ENCODE data around the gene WDPCP. TPM values are rescaled to one million over a fixed set of nuclear protein-coding genes. Genes with fewer than 3 reads are reported as not detected.
"Not testable (repeated sequence)": the region's sequence is repeated elsewhere in the genome, so short reads cannot be mapped to it uniquely, and the experiment has no call there.

The WDPCP gene
- total RNA-seq, 1 donor from 2014 or later, result 3.5 TPM

DNA sequence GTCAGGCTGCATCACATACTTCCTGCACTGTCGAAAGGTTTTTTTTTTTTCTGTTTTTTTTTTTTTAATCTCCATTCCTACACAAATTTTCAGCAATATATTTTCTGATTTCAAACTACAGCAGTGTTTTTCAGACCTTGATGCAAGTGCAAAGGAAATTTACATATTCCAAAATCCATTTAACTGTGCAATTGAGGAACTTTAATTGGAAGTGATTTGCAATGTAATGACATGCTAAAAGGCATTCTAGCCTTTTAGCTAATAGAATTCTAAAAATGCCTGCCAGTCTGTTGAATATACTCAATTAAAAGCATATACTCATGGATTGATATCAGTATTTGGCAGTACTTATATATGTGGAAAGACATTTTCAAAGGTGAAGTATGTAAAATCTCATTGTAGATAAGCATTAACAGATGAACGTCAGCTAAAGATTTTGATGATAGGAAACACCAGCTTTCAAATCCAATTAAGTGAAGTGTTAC is 327.1 kb downstream of the WDPCP start:
- DNase-seq (ENCODE audit: low read depth in 2 of 2), result no peak

DNA sequence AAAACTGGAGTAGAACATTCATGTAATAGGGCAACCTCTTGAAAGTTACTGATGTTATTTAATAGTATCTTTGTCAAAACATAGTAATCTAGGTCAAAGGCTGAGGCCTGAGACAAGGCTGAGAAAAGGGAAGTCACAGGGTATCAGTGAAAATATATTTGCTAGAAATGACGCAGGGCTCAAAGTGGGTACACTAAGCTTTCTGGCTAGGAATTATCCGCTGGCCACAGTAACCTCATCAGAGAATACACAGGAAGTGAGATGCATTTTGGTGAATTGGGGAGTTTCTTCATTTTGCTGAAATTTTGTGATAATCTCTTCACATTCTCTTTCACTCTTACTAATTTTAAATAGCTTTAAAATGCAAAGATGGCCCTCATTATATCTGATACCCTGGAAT is 330.8 kb downstream of the WDPCP start:
- DNase-seq (ENCODE audit: low read depth in 2 of 2), result no peak

DNA sequence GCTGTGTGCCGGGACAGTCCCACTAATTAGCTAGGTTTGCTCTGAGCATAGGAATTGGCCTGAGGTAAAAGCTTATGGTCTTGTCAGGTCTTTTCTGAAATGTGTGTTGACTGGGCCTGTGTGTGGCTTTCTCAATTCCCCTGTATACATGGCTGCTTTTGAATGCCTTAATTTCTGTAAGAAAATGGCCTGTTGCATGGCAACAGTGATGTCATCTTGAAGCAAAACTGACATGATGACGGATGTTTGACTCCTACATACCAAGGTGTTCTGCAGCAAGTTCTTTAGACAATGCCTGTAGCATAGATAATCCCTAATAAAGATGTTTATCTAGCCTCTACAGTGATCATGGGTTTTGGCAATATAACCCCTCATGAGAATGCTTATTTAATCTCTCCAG is 339.1 kb downstream of the WDPCP start:
- DNase-seq (ENCODE audit: low read depth in 2 of 2), result no peak

DNA sequence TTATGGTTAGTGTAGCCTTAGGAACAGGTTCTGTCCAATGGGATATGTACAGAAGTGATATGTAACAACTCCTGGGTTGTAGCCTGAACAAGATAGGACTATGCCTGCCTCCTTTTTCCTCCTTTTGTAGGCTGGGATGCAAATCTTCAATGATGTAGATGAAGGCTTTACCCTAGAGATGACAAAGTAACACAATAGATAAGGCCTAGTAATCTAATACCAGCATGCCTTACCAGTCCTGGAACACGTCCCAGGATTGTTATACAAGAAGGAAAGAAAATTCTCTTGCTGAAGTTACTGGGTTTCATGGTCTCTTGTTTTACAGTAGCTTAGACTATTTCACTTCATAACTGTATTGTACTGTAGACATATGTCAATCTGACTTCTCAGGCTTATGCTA is 345.5 kb downstream of the WDPCP start:
- no peak for DNase-seq (ENCODE audit: low read depth in 2 of 2)

DNA sequence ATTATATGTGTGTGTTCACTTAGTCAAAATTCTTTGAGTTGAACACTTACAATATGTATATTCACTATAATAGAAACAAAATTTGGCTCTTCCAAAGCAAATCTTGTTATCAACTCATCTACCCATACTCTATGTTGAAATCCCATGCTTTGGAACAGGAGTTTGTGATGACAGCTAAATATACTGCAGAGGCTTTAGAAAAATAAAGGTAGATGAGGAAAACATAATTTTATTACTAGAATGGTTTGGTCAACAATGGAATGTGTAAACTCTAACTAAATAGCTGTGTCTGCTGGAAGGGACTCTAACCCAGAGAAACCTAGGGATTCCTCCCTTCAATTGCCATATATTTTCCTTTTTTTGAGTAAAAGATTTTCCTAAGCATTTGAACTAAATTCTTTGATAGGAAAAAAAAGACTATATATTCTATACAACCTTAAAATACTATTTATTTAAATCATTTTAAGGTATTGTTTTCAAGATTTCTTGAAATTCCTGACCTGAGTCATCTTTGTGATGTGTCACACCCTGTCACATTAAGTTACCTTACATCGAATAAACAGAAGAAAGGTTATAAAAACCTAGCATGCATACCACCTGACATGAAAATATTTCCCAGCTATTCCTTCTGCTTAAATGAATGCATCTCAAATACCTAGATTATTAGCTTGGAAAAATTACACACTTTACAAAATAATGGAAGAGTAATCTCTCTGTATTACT is 362.2 kb downstream of the WDPCP start:
- no peak for DNase-seq (ENCODE audit: low read depth in 2 of 2)

DNA sequence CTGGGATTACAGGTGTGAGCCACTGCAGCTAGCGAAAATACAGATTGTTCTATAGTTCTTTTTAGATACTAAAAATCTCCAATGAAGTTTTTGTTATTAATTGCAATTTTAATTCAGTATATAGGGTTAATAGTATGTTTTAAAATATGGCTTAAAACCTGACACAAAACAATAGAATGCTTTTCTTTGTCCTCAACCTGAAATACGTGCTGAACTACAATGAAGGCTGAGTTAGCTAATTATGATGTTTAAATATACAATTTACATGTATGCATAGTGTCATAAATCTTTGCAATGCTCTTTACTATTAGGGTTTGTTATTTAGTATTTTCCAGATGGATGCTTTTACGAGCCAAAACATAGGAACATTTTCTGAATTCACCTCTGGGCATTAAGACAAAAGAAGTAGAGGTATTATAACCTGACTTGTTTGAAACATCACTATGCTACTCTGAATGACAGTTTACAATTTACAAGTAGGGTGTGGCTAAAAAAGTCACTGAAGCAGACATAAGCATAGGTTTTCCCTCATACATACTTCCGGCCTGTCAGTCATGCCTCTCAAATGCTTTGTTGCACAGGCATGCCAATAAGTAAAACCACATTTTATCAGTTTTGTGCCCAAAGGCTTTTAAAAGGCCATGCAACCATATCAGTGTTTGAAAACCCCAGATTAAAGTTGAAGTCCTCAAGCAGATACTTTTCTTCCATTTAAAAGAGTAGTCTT is 369.3 kb downstream of the WDPCP start:
- no peak for DNase-seq (ENCODE audit: low read depth in 2 of 2)

DNA sequence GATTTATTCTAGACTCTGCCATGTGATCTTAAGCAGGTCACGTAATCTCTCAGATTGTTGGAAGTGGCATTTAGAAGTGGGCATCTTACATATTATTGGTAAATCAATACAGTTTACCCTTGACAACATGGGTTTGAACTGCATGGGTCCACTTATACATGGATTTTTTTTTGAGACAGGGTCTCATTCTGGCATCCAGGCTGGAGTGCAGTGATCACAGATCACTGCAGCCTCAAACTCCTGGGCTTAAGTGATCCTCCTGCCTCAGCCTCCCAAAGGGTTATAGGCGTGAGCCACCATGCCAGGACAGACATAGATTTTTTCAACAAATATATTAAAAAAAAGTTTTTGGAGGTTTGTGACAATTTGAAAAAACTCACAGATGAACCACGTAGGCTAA is 393.0 kb downstream of the WDPCP start:
- DNase-seq (ENCODE audit: low read depth in 2 of 2), result no peak

DNA sequence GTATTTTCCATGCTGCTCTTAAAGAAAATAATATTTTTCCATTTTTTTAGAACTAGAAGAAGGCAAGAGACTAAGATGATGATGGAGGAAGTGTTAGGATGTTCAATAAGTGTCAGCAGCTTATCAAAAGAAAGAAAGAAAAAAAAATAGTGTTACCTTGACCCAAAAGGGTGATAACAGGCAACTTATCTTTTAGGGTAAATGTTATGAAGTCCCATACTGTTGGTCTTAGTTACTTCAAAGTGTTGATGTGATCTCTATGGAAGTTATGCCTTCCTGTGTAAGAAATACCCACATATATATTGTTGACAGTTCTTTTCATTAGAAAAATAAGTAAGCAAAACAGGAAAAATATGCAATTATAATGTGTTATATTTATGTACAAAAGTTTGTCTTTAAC is 394.1 kb downstream of the WDPCP start:
- DNase-seq (ENCODE audit: low read depth in 2 of 2), result no peak

DNA sequence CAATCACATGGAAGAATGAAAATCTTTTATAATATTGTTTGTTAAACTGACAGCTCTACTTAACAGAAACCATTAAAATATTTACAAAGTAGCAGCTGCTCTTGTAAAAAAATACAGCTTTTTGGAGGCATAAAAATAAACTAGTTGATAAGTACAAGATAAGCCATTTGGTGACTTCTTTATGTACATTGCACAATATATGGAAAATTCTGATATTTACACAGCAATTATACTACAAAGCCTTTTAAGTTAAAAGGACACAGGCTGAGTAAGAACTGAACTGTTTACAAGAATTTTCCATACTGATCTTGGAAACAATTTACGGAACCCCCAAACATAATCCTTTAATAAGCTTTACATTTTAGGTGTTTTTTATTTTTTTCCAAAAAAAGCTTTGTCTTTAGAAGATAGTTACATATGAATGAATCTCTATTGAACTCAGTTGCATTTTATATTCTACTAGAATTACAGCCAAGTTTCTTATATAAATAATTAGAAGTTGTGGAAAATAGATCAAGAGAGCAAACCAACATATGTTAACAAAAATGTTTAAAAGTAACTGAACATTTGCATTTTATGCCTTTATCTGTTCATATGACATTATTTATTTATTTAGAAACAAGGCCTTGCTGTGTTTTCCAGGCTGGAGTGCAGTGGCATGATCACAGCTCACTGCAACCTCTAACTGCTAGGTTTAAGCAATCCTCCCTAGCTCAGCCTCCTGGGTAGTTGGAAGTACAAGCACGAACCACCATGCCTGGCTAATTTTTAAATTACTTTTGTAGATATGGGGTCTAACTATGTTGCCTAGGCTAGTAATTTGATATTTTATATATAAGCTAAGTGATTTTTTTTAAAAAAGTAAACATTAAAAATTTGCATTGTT is 395.1 kb downstream of the WDPCP start:
- no peak for DNase-seq (ENCODE audit: low read depth in 2 of 2)

DNA sequence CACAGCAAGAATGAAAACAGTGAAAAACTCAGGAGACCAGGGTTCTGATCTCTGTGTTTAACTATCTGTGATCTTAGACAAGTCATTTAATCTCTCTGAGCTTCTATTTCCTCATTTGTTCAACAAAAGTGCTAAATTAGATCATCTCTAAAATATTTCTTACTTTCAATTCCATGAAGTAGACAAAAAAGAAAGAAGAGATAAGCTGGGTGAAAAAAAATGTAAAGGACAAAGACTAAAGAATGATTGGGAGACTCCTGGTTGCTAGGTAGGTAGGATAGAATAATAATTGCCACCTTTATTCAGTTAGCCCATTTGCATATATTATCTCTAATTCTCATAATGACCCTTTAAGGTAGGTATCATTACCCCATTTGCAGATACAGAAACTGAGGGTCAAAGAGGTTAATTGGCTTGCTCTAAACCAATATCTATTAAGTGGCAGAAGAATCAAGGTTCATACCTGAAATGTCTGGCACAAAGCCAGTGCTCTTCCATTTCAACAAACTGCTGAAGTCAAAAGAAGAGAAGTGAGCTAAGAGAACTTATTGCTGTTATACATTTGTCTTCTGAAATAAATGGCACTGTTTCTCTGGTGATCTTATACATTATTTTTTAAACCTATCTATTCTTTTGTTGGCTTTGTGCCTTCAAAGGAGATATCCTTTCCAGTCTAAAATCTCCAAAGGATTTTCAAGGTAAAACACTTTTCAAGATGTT is 395.9 kb downstream of the WDPCP start:
- no peak for DNase-seq (ENCODE audit: low read depth in 2 of 2)

DNA sequence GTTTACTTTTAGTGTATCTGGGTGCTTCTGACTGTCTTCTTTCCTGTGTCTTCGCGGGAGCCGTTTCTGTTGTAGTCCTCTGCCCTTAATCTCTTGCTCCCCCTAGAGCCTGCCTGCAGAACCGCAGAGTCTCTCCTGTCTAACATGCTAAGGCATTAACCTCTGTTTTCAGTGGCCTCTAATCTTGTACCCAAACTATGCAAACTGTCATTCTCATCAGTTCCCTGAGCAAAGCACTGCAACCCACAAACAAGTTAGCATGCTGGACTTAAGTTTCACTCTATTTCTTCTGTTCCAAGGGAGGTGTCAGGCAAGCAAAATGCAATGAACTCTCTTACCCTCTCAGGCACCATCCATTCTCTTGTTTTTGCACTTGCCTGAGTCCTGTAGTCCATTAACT is 399.3 kb downstream of the WDPCP start:
- DNase-seq (ENCODE audit: low read depth in 2 of 2), result peak; percentile 6 to 59

DNA sequence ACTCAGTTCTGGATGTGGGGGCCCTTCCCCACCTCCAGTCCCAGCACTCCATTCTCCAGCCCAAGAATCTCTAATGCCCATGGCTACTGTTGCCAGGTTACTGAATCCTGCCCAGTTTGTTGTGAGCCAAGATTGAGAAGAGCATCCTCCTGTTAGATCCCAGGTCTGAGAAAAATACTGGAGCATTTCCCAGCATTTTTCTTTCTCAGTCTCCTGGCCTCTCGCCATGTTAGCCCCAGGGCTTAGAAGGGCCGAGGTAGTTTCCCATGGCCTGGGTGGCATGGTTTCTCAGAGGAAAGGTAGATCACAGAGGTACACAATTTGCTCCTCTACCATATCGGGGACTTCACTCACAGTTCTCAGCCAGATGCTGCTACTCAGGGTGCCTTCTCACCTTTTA is 401.9 kb downstream of the WDPCP start:
- DNase-seq (ENCODE audit: low read depth in 2 of 2), result no peak

DNA sequence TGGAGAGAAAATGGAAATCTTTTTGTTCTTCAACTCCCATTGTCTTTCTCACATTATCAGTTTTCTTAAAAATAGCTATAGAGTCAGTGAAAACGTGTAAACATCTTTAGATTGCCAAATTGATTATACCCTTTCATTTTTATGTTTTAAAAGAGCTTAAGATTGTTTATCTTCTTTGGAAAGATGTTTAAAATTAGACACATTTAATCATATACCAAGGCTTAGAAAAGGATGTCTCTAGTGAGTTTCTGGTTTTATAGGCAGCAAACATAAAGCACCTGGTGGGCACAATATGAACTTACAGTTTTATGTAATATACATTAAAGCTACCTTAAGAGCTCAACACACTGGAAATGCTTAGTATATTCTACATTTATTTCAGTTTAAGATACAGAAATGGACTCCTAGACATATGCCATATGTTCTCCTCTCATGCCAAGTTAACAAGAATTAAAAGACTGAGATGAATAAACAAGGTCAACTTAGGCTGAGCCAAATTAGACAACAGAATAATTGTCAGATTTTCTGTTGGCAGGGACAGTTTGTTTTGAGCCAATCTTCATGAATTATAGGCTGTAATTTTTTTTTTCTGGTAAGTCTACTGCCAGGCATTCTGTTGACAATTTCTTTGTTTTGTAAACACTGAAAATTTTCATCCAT is 425.0 kb downstream of the WDPCP start:
- no peak for DNase-seq (ENCODE audit: low read depth in 2 of 2)

DNA sequence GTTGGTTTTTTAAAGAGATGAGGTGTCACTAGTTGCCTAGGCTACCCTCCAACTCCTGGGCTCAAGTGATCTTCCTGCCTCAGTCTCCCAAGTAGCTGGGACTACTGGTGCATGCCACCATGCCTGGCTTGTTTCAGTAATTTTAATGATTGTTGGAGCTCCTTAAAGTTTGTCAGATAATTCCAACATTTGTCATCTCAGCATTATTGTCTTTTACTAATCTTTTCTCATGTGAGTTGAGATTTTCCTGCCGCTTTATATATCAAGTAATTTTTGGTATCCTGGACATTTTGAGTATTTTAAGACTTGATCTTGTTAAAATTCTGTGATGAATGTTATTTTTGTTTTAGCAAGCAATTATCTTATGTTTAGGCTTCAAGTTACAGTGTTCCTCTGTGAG is 429.0 kb downstream of the WDPCP start:
- no peak for DNase-seq (ENCODE audit: low read depth in 2 of 2)

DNA sequence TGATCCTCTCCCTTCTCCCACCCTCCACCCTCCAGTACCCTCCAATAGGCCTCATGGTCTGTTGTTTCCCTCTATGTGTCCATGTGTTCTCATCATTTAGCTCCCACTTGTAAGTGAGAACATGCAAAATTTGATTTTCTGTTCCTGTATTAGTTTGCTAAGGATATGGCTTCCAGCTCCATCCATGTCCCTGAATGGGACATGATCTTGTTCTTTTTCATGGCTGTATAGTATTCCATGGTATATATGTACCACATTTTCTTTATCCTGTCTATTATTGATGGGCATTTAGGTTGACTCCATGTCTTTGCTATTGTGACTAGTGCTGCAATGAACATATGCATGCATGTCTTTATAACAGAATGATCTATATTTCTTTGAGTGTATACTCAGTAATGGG is 451.6 kb downstream of the WDPCP start:
- DNase-seq (ENCODE audit: low read depth in 2 of 2), result not testable (repeated sequence)

DNA sequence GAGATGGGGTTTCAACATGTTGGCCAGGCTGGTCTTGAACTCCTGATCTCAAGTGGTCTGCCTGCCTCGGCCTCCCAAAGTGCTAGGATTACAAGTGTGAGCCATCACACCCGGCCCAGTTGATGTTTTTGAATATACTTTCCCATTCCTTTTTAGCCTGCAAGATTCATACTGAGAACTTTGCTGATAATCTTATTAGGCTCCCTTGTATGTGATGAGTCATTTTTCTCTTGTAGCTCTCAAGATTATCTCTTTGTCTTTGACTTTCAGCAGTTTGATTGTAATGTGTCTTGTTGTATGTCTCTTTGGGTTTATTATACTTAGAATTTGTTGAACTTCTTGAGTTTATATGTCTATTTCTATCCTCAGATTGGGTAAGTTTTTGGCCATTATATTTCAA is 456.3 kb downstream of the WDPCP start:
- DNase-seq (ENCODE audit: low read depth in 2 of 2), result no peak

DNA sequence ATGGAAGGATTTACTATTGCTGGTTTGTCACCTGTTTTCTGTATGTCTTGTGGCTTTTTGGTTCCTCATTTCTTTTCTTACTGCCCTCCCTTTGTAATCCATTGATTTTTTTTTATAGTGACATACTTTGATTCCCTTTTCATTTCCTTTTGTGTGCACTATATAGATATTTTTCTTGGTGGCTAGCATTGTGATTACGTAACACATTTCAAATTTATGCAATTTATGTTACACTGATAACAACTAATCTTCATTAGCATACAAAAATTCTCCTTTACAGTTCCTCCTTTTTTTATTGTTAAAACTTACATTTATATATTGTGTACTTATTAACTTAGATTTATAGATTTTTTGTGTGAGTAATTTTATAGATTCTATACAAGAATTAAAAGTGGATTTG is 457.1 kb downstream of the WDPCP start:
- DNase-seq (ENCODE audit: low read depth in 2 of 2), result no peak

DNA sequence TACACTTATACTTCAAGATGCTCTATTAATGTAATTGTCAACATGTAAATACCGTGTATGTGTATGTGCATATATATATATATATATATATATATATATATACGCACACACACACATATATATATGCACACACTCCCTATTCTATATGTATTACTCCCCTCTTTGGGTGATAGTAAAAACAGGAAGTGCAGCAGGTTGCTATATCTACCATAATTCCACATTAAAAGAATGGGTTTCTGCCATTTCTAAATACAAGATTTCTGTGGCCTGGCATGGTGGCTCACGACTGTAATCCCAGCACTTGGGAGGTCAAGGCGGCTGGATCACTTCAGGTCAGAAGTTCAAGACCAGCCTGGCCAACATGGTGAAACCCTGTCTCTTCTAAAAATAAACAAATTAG is 460.7 kb downstream of the WDPCP start:
- DNase-seq (ENCODE audit: low read depth in 2 of 2), result no peak

DNA sequence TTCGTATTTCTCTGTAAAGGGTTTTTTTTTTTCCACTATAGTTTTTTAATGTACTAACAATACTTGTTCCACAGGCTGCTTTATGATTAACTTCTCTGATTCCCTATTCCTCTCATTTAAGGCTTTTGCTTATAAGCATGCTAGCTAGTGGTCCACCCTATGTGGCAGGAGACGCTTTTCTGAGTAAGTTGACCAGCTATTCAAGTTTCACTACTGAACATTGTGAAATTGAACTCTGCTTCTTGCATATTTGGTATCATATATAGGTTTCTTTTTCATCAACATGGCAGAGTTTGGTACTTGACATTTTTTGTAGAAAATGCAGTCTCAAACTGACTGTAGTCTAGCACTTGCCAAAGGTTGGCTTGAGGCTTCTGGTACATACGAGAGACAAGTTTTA is 463.4 kb downstream of the WDPCP start:
- DNase-seq (ENCODE audit: low read depth in 2 of 2), result no peak

DNA sequence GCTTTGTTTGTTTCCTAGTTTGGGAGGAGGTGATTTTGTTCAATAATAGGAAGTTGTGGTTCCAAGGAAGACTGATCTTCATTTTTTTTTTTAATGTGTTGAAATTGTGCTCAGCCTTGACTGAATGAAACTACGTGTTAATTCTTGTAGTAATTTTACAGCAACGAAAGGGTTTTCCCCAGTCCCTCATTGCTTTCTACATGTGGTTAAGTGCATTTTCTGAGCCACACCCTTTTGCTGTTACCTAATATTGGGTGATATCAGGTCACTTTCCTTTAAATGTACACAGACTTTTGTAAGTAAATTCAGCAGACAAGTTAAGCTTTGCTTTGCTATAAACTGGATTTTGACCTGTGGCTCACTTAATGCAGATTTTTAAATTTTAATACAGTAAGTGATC is 464.1 kb downstream of the WDPCP start:
- no peak for DNase-seq (ENCODE audit: low read depth in 2 of 2)

DNA sequence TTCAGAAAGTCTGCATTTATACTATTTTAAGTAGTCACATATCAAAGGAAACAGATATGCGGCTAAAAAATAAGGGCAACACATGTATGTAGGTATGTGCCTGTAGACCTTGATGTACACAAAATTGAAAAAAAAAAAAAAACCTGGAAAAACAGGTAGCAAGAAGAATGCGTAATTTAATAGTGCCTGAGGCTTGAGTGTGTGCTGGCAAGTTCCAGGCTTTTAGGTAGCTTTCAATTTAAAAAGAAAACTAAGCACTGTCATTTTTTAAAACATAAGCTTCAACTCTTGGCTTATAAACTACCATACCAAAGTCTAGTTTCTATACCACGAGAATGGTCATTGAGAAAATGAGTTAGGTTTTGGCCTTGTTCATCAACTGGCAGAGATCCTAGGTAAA is 465.4 kb downstream of the WDPCP start:
- DNase-seq (ENCODE audit: low read depth in 2 of 2), result no peak
